WERI-Rb-1 (cell line): ENCODE data around the gene SOX11.

ENCODE experiments used
- DNase-seq: peaks from one replicate; pipeline ENCODE4 v3.0.0-alpha.2; 2020
- H3K27ac ChIP-seq: fragments of 250-450 bp; sonication (Bioruptor Pico); 2 replicates; pipeline ENCODE4 v1.5.1; 2020; ENCODE audit warnings: mild to moderate bottlenecking, moderate library complexity
- H3K27me3 ChIP-seq: fragments of 250-450 bp; sonication (Bioruptor Pico); 2 replicates; pipeline ENCODE4 v1.5.1; 2021; ENCODE audit warnings: mild to moderate bottlenecking, low read depth, moderate library complexity; ENCODE audit not compliant: insufficient read depth, severe bottlenecking
- H3K36me3 ChIP-seq: fragments of 250-450 bp; sonication (Bioruptor Pico); 2 replicates; pipeline ENCODE4 v1.5.1; 2020; ENCODE audit warnings: mild to moderate bottlenecking, moderate library complexity
- H3K4me3 ChIP-seq: 2 replicates; pipeline ENCODE4 v1.5.1; 2011; ENCODE audit warnings: low read depth, mild to moderate bottlenecking, control low read depth, low read length
- H3K9me3 ChIP-seq: fragments of 250-450 bp; sonication (Bioruptor Pico); 2 replicates; pipeline ENCODE4 v1.5.1; 2021; ENCODE audit warnings: mild to moderate bottlenecking, moderate library complexity; ENCODE audit not compliant: severe bottlenecking
- CTCF ChIP-seq: IDR thresholded peaks from 2 replicates; pipeline ENCODE4 v1.5.1; 2011; ENCODE audit warnings: low read depth, mild to moderate bottlenecking, control low read depth, inconsistent platforms, low read length

SOX11 gene

DNA sequence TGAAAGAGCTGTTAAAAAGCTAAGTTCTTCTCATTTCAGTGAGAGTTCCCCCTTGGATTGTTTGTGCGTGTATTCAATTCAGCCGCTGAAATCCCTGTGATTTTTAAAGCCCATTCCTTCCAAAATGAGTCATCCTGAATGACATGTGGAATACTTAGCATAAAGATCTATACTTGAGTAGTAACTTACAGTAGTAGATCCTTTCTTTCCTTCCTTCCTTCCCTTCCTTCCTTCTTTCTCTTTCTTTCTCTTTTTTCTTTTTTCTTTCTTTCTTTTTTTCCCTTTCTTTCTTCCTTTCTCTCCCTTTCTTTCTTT, 18.2 kb upstream of the SOX11 start:
- no peak for TF ChIP-seq CTCF
- Histone ChIP-seq H3K36me3 (no peaks in the 10 kb centered on the region), H3K27me3 (no peaks in the 10 kb centered on the region), H3K27ac (no peak overlapping the region), H3K9me3 (no peaks in the 10 kb centered on the region), H3K4me3 (peak overlapping the region; percentile 47)
- DNase-seq = no peak

- Histone ChIP-seq H3K9me3 (no peaks in the 10 kb centered on the region), H3K36me3 (no peaks in the 10 kb centered on the region), H3K4me3 (no peak overlapping the region), H3K27ac (no peak overlapping the region), H3K27me3 (no peaks in the 10 kb centered on the region)
- no peak for DNase-seq
- TF ChIP-seq CTCF = no peak
These were observed 15.1 kb upstream of the SOX11 start for GRCh38 chr2:5677133-5677532.

DNA sequence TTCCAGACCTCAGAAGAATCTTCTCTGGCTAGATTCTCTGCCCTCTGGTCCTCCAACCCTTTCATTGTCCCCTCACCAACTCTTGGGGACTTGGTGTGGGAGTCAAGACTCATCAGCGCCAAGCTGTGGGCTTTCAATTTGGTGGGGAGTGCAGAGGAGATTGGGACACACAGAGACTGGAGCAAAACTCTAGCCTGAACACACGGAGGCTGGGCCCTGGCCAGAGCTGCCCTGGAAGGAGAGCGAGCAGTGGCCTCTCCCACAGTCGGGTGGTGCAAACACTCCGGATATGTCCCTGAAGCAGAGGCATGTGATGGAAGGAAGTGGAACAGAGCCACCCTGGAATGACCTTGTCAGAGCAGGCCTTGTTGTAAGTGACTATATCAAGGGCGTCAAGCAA, 8.7 kb upstream of the SOX11 start:
- Histone ChIP-seq H3K27me3 (no peaks in the 10 kb centered on the region), H3K27ac (no peak overlapping the region), H3K36me3 (no peaks in the 10 kb centered on the region), H3K4me3 (no peak overlapping the region), H3K9me3 (no peaks in the 10 kb centered on the region)
- no peak for DNase-seq
- no peak for TF ChIP-seq CTCF

GRCh38 chr2:5685225-5685624, 7.0 kb upstream of the SOX11 start:
- H3K36me3 ChIP-seq = no peaks in the 10 kb centered on the region
- H3K4me3 ChIP-seq = no peak overlapping the region
- no peak overlapping the region for H3K27ac ChIP-seq
- no peak for TF ChIP-seq CTCF
- DNase-seq = no peak
- H3K27me3 ChIP-seq = no peaks in the 10 kb centered on the region
- no peaks in the 10 kb centered on the region for H3K9me3 ChIP-seq

DNA sequence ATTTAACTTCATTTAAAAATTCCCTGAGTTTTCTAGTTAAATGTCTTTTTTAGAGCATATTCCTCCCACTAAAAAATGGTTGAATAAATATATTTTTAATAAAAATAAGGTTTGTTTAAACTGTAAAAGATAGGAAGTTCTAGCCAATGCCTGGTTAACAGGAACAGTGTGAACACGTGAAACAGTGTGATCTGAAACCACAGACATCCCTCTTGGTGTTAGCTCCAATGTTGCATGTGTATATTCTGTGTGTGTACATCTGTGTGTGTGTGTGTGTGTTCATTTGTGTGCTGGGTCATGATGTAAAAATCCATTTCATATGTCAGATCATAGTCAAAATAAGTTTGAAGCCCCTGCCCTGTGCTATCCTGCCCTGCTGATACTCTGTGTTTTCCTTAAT, 6.1 kb upstream of the SOX11 start:
- Histone ChIP-seq H3K9me3 (no peaks in the 10 kb centered on the region), H3K4me3 (no peak overlapping the region), H3K27ac (no peak overlapping the region), H3K36me3 (no peaks in the 10 kb centered on the region; the same call in 1 of the 2 replicates), H3K27me3 (no peaks in the 10 kb centered on the region)
- no peak for TF ChIP-seq CTCF
- DNase-seq = no peak

GRCh38 chr2:5686536-5686935, 5.6 kb upstream of the SOX11 start:
- Histone ChIP-seq H3K27me3 (no peaks in the 10 kb centered on the region), H3K4me3 (no peak overlapping the region), H3K27ac (no peak overlapping the region), H3K36me3 (no peaks in the 10 kb centered on the region; the same call in 1 of the 2 replicates), H3K9me3 (no peaks in the 10 kb centered on the region)
- no peak for DNase-seq
- no peak for TF ChIP-seq CTCF
